NCI-H1694 treated with DMSO at 0.1 percent for 48 hours (cell line): ENCODE measurements around the gene PLA2G2D.

Experiments
- DNase-seq: peaks from one replicate; lab custom pipeline; 2025; lab: John Stamatoyannopoulos, UW

The PLA2G2D gene

GRCh38 chr1:20114021-20114648, 5.2 kb downstream of the PLA2G2D start:
- no peak for DNase-seq

DNA sequence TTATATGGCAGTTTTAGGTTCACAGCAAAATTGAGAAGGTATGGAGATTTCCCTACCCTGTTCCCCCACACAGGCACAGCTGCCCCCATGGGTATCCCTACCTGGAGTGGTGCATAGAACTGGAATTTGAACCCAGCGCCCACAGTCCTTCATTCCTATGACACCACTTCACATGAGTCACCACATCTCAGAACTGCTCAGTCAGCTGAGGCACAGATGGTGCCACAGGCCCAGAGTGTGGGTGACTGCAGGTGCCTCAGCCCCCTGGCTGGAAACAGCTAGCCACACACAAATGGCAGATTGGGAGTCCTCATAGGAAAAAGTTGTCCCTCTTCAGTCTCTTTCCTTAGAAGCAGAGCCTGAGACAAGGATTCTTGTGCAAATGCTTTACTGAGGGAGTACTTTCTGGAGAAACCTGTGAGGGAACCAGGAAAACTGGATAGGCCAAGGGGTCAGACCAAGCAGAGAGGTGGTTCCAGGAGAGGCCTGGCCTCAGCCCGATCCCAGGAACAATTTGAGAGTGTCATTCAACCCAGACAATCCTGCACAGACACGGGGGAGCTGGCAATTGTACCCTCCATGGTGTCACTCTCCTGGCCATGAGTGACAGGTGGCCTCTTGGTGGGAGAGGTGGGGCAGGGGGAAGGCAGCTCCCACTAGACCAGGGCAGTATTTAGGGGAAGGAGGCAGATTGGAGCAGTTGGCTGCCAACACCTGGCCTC, 6.9 kb downstream of the PLA2G2D start:
- DNase-seq = peak; percentile 8

- DNase-seq = no peak
These were observed 7.9 kb downstream of the PLA2G2D start for GRCh38 chr1:20111452-20111851.

- no peak for DNase-seq
These were observed 8.7 kb downstream of the PLA2G2D start for GRCh38 chr1:20110679-20111078.

GRCh38 chr1:20109223-20109856, 10.0 kb downstream of the PLA2G2D start:
- DNase-seq = no peak

DNA sequence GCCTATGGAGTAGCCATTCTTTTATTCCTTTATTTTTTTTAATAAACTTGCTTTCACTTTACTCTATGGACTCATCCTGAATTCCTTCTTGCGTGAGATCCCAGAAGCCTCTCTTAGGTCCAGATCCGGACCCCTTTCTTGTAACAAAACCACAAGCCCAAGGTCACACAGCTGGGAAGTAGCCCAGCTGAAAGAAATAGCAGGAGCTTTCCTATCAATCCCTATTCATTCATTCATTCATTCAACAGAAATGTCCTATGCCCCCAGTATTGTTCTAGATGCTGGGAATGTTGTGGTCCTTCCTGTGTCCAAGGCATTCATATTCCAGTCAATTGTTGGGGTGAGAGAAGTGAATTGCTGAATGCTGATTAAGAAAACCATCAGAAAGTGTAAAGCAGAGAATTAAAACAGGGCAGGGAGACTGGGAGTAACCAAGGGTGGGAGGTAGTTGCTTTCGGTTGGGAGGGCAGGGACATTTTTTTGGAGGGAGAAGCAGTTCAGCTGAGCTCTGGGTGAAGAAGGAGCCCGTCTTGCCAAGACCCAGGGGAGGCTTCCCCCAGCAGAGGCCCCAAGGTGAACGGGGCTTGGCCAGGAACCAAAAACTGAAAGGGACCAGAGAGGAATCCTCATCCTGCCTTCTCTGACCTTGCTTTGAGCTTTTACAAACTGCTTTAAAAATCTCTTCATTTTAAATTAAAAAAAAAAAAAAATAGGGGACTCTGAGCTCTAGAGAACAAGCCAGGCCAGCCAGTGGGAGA, 10.8 kb downstream of the PLA2G2D start:
- DNase-seq = no peak

DNA sequence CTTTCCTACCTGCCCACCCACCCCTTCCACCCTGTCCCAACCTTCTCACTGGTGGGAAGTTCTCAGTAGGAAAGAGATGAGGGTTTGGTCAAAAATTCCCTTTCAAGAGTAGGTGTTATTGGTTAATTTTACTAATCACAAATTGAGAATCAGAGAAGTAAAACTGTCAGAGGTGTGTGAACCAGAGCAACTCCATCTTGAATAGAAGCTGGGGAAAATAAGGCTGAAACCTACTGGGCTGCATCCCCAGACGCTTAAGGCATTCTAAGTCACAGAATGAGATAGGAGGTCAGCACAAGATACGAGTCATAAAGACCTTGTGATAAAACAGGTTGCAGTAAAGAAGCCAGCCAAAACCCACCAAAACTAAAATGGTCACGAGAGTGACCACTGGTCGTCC, 11.5 kb downstream of the PLA2G2D start:
- DNase-seq = no peak

GRCh38 chr1:20107351-20107750, 12.0 kb downstream of the PLA2G2D start:
- DNase-seq = no peak

GRCh38 chr1:20105856-20106255, 13.5 kb downstream of the PLA2G2D start:
- DNase-seq = no peak

DNA sequence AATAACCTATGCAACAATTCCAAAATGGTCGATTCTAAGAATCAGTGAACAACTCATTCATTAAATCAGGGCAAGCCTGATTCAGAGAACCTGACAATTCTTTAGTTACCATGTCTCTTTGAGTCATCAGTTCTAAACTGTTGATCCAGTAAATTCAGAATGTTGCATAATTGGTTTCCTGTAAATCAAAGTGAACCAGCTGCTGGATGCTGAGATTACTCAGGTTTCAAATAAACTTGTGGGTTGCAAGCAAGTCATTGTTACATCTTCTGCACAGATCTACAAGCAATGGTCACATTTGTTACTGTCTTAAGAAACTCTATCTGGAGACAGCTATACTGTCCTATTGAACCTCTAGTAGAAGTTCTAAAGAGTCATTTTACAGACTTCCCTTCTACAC, 16.5 kb downstream of the PLA2G2D start:
- no peak for DNase-seq

- peak; percentile 58 for DNase-seq
These were observed 18.5 kb downstream of the PLA2G2D start for GRCh38 chr1:20100632-20101355.

DNA sequence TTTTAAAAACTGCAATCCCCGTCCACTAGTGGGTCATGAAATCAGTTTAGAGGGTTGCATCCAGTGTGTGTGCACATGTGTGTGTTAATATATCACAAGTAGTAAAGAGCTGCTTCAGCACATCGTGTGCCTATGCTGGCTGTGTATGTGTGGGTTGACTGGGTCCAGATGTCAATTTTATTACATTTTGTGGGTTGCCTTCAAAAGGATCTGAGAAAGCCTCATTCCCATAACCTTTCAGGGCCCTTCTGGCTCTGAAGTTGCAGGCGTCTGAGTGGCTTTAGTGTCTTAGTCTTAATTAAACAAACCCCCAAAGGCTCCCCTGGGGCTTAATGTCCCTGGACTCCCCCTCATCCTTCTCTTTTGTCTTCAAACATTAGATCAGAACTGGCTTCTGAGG, 19.8 kb downstream of the PLA2G2D start:
- no peak for DNase-seq

- DNase-seq = no peak
These were observed 22.4 kb downstream of the PLA2G2D start for GRCh38 chr1:20096840-20097447.

- no peak for DNase-seq
These were observed 23.5 kb downstream of the PLA2G2D start for GRCh38 chr1:20095564-20096434.

DNA sequence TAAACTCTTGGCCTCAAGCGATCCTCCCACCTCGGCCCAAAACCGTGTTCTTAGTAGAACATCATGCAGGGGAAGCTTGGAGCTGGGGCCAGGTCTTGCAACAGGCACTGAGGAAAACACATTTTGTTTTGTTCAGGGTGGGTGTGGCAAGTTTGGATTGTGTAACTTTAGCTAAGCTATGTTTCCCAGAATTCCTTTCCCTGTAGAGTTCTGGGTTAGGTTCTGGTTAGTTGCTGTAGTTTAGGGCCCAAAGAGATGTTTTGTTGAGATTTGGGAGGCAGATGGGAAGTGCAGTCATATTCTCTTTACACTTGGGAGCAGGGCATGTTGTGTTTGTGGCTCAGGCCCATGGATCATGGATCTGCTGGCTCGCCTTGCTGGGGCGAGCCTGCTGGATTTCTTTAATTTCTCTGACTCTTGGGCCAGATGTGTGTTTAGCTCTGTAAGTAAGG, 25.4 kb downstream of the PLA2G2D start:
- DNase-seq = no peak

- no peak for DNase-seq
These were observed 26.0 kb downstream of the PLA2G2D start for GRCh38 chr1:20093303-20093702.

DNA sequence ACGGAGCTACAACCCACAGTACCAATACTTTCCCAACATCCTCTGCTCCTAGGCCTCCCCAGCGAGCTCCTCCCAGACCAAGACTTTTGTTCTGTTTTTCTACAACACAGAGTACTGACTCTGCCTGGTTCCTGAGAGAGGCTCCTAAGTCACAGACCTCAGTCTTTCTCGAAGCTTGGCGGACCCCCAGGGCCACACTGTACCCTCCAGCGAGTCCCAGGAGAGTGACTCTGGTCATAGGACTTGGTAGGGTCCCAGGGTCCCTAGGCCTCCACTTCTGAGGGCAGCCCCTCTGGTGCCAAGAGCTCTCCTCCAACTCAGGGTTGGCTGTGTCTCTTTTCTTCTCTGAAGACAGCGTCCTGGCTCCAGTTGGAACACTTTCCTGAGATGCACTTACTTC, 28.7 kb downstream of the PLA2G2D start:
- no peak for DNase-seq

- DNase-seq = no peak
These were observed 29.2 kb downstream of the PLA2G2D start for GRCh38 chr1:20090119-20090518.

DNA sequence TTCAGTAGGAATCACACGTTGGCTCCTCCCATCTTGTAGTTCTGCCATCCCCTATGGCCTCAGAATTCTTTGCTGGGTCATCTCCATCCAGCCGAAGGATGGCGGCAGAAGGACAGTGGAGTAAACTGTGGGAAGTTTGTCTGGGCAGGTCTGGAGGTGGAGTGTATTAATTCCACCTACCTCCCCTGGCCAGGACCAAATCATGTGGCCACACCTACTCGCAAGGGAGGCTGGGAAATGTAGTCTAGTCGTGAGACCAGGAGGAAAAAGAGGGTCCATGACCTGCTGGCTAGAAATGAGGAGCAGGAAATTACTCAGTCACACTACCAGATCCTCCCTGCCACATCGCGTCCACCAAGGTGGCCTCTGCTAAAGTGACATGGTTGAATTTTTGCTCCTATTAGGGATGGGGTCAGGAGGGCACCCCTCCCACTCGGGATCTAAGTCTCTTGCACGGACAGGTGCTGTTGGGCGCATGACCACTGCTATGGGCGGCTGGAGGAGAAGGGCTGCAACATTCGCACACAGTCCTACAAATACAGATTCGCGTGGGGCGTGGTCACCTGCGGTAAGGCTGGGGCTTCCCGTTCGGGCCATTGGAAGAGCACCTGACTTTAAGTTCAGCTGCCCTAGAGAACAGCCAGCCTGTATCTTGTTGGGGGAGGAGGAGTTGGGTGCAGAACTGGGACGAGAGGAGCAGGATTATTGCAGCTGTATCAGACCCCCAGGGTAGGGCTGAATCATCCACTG, 29.8 kb downstream of the PLA2G2D start:
- DNase-seq = no peak

DNA sequence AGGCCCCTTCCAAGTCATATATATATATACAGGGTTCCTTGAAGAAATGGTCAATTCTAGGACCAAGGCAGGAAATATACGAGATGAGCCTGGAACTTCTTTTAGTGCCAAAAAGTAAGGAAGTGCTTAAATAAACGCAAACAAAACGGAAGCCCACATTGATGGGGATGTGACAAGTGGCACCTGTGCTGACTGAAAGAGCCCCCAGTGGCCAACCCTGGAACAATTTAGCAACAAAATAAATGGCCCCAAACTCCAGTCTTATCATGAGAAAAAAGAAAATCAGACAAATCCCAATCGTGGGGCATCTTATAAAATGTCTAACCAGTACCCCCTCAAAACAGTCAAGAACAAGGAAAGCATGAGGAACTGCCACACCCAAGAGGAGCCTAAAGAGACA, 31.7 kb downstream of the PLA2G2D start:
- no peak for DNase-seq
